NB4 (cell line): ENCODE results near the gene TDRD10.

Experiments used
- MYC ChIP-seq: IDR thresholded peaks from 2 replicates; pipeline ENCODE4 v1.6.1; 2011; ENCODE audit warnings: low read depth, low read length
- POLR2A ChIP-seq: IDR thresholded peaks from 2 replicates; pipeline ENCODE4 v1.6.1; 2011; ENCODE audit warnings: mild to moderate bottlenecking; ENCODE audit not compliant: insufficient read length; ENCODE audit errors: extremely low read depth
- TF ChIP-seq, protein P1 (sequence below): IDR thresholded peaks from one replicate; pipeline ENCODE4 v1.5.1; 2012; ENCODE audit warnings: low read depth, low read length
- TF ChIP-seq, protein P2 (sequence below): IDR thresholded peaks from 2 replicates; pipeline ENCODE4 v1.6.1; 2011; ENCODE audit warnings: low read depth, low read length

DNA sequence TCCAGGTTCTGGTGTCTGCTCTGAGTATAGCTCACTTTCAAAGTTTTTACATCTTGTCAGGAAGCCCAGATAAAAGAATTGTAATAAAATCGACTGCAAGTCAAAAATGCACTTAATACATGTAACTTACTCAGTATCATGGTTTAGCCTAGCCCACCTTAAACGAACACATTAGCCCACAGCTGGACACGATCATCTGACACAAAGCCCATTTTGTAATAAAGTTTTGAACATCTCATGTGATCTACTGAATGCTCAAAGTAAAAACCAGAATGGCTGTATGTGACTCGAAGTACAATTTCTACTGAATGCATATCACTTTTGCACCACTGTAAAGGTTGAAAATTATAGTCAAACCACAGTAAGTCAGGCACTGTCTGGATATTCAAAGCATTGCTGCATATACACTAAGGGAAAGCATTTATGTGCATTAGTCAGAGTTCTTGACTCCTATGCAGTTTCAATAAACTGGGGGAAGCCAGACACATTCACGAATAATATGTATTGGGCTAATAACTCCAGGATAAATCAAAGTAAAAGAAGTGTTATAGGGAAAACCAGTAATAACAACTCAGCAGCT is 12.2 kb upstream of the TDRD10 start:
- TF ChIP-seq, protein P1, sequence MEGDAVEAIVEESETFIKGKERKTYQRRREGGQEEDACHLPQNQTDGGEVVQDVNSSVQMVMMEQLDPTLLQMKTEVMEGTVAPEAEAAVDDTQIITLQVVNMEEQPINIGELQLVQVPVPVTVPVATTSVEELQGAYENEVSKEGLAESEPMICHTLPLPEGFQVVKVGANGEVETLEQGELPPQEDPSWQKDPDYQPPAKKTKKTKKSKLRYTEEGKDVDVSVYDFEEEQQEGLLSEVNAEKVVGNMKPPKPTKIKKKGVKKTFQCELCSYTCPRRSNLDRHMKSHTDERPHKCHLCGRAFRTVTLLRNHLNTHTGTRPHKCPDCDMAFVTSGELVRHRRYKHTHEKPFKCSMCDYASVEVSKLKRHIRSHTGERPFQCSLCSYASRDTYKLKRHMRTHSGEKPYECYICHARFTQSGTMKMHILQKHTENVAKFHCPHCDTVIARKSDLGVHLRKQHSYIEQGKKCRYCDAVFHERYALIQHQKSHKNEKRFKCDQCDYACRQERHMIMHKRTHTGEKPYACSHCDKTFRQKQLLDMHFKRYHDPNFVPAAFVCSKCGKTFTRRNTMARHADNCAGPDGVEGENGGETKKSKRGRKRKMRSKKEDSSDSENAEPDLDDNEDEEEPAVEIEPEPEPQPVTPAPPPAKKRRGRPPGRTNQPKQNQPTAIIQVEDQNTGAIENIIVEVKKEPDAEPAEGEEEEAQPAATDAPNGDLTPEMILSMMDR, result no peak
- TF ChIP-seq POLR2A (no peak), MYC (no peak)
- TF ChIP-seq, protein P2, sequence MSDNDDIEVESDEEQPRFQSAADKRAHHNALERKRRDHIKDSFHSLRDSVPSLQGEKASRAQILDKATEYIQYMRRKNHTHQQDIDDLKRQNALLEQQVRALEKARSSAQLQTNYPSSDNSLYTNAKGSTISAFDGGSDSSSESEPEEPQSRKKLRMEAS, result no peak
